ENCODE data around the gene CHST11.

GRCh38 chr12:104751594-104751993 is 294.8 kb downstream of the CHST11 start:
- no peak for TF ChIP-seq CTCF (IDR thresholded peaks at IDR 0.05)
- no peak for TF ChIP-seq POLR2A (IDR thresholded peaks at IDR 0.05)
